NCI-H460 (cell line): ENCODE measurements around the gene ADM5. TPM values are rescaled to one million over a fixed set of nuclear protein-coding genes. Genes with fewer than 3 reads are reported as not detected.
A peak's percentile ranks its signal among the peaks of the same experiment; 100 is the strongest.
"Not testable (repeated sequence)": the region's sequence is repeated elsewhere in the genome, so short reads cannot be mapped to it uniquely, and the experiment has no call there.

Source experiments
- DNase-seq: peaks from one replicate; pipeline ENCODE4 v3.0.0-alpha.2; 2016; ENCODE audit warnings: low read depth; ENCODE audit errors: extremely low read depth
- total RNA-seq: library from RNA; depleted of rRNA; stranded (reverse); fragments of >200 nt; shearing (Covaris generic); gene quantifications from 2 replicates; pipeline ENCODE4 v1.2.3, GENCODE V29; 2014

ADM5 gene
- total RNA-seq, 1 experiment from 2014 or later: 3.2 TPM

DNA sequence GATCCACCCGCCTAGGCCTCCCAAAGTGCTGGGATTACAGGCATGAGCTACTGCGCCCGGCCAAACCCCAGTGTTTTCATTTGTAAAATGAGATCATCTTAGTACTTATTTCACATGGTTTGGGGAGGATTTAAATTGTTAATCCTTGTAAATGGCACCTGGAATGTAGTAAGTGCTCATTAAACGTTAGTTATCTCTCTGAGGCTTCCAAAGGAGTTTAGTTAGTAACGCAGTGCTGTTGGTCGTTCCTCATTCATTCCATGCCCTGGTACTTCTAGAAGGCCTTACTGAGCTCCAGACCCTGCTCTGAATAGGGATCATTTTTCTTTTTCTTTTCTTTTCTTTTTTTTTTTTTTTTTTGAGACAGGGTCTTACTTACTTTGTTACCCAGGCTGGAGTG is 6.7 kb downstream of the ADM5 start:
- DNase-seq: no peak

DNA sequence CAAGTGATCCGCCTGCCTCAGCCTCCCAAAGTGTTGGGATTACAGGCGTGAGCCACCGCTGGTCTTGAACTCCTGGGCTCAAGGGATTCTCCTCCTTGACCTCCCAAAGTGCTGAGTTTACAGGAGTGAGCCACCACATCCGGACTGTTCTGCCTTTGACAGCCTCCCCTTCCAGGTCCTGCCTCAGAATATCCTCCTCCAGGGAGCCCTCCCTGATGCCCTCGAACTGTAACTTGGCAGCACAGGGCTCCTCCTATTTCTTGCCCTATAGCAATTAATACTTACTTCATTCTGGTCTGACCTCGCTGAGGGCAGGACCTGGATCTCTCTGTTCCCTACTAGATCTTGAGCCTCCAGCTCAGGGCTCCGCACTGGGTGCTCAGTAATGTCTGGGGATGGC is 7.5 kb downstream of the ADM5 start:
- no peak for DNase-seq

DNA sequence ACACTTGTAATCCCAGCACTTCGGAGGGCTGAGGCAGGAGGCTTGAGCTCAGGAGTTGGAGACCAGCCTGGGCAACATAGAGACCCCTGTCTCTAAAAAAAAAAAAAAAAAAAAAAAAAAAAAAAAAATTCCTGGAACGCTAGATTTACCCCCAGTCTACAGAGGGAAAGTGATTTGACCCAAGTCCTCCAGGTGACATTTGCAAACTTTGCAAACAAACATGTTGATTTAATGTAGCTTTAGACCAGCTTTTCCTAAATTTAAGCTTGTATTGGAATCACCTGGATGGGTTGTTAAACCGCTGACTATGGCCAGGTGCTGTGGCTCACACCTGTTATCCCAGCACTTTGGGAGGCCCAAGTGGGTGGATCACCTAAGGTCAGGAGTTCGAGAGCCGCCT is 10.0 kb downstream of the ADM5 start:
- DNase-seq: no peak

DNA sequence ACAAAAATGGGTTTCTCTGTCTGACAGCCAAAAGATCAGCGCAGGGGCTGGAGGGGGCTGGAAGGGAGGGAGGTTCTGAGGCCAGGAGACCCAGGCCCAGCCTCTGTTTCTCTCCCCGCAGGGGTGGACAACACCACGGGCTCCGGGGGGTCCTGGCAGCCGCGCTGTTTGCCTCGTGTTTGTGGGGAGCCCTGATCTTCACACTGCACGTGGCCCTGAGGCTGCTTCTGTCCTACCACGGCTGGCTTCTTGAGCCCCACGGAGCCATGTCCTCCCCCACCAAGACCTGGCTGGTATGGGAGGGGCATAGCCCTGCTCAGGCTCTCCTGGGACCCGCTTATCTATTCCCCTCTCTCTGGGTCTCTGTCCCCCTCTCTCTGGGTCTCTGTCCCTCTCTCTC is 11.2 kb downstream of the ADM5 start:
- DNase-seq: no peak

DNA sequence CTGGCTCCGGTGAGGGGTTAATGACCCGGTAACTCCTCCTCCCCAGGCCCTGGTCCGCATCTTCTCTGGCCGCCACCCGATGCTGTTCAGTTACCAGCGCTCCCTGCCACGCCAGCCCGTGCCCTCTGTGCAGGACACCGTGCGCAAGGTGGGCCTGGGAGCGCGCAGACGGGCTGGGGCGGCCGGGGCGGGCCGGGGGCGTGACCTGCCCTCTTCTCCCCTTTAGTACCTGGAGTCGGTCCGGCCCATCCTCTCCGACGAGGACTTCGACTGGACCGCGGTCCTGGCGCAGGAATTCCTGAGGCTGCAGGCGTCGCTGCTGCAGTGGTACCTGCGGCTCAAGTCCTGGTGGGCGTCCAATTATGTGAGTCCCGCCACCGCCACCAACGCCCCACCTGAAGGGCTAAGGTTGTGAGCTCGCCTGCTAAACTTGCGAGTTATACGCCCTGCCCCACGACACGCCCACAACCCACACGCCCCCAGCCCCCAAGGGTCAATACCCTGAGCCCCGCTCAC is 11.9 kb downstream of the ADM5 start:
- no peak for DNase-seq

DNA sequence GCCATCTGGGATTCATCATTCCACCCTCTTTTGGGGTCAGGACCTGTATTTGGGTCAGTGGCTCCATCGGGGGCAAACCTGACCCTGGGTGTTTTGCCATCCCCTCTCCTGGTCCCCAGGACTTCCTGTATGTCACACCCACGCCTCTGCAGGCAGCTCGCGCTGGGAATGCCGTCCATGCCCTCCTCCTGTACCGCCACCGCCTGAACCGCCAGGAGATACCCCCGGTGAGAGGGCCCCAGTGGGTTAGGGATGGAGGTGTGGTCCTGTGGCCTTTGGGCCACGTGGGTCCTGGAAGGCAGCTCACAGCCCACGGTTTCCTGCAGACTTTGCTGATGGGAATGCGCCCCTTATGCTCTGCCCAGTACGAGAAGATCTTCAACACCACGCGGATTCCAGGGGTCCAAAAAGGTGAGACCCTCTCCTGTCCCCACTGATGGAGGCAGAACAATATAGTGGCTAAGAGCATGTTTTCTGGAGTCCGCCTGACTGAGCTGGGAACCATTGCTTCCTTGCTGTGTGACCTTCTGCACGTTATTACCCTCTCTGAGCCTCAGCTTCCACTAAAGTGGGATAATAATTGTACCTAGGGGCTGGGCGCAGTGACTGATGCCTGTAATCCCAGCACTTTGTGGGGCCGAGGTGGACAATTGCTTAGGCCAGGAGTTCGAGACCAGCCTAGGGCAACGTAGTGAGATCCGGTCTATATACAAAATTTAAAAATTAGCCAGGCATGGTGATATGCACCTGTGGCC is 15.7 kb downstream of the ADM5 start:
- no peak for DNase-seq

DNA sequence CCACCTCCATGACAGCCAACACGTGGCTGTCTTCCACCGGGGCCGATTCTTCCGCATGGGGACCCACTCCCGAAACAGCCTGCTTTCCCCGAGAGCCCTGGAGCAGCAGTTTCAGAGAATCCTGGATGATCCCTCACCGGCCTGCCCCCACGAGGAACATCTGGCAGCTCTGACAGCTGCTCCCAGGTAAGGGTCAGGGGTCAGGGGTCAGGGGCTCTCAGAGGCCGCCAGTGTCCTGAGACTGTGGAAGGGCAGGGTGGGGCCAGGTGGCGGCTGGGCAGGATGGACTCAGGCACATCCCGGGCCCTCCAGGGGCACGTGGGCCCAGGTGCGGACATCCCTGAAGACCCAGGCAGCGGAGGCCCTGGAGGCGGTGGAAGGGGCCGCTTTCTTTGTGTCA is 16.5 kb downstream of the ADM5 start:
- DNase-seq: no peak

DNA sequence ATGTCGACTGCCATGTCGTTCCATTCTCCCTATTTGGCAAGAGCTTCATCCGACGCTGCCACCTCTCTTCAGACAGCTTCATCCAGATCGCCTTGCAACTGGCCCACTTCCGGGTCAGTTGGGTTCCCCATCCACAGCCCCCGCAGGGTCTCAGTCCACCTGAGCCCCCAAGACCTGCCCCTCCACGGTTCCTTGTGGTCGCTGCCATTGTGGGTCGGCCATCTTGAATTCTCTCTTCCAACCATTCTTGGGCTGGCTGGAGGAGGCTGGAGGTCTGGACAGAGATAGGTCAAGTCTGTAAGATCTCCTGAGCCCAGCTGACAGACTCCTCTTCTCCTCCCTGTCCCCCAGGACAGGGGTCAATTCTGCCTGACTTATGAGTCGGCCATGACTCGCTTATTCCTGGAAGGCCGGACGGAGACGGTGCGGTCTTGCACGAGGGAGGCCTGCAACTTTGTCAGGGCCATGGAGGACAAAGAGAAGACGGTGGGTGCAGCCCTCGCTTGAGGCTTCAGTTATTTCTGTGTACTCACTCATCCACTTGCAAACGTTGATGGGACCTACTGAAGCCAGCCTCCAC is 21.1 kb downstream of the ADM5 start:
- DNase-seq: no peak

DNA sequence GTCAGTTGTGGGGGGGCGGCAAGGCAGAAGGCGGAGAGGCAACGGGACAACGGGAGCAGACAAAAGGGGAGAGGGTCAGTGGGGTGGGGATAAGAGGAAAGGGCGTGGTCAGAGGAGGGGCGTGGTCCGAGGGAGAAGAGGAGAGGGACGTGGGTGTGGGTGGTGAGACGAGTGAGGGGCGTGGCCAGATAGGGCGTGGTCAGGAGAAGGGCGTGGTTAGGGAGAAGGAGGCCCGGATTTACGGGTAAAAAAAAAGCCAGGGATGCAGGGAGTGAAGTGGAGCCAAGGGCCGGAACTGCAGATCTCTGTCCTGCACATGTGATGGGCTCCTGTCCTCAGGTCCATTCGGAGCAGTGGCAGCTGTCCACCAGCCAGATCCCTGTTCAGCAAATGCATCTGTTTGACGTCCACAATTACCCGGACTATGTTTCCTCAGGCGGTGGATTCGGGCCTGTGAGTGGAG is 23.0 kb downstream of the ADM5 start:
- peak; percentile 72 for DNase-seq

DNA sequence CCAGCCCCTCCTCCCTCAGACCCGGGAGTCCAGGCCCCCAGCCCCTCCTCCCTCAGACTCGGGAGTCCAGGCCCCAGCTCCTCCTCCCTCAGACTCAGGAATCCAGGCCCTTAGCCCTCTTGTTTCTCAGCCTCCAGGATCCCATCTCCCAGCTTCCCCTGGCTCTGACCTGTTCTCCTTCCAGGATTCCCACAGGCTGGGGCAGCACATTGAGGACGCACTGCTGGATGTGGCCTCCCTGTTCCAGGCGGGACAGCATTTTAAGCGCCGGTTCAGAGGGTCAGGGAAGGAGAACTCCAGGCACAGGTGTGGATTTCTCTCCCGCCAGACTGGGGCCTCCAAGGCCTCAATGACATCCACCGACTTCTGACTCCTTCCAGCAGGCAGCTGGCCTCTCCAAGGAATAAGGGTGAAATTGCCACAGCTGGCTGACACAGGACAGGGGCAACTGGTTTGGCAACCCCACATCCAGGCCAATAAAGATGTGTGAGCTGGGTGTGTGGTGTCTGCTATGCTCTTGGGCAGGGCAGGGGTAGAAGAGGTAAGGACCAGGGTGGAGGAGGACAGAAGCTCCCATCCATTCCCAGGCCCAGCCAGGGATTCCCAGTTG is 23.9 kb downstream of the ADM5 start:
- DNase-seq: no peak

DNA sequence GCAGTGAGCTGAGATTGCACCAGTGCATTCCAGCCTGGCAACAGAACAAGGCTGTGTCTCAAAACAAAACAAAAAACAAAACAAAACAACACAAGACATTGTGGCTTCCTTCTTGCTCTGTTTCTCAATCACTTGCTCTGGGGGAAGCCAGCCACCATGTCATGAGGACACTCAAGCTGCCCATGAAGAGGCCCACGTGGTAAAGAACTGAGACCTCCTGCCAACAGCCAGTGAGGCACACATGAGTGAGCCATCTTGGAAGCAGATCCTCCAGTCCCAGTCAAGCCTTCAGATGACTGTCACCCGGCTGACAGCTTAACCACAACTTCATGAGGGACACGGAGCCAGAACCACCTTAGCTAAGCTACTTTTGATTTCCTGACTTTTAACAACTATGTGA is 26.8 kb downstream of the ADM5 start:
- no peak for DNase-seq

DNA sequence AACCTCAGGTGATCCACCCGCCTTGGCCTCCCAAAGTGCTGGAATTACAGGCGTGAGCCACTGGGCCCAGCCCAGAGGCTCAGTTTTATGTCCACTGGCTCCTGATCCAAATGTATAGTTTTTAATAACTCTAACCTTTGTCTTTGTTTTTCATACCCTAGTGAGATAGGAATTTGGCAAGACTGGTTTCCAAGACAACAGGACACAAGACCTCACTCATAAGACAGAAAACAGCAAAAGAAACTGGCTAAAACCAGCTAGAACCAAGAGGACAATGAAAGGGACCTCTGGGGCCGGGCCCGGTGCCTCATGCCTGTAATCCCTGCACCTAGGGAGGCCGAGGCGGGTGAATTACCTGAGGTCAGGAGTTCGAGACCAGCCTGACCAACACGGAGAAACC is 29.1 kb downstream of the ADM5 start:
- no peak for DNase-seq

DNA sequence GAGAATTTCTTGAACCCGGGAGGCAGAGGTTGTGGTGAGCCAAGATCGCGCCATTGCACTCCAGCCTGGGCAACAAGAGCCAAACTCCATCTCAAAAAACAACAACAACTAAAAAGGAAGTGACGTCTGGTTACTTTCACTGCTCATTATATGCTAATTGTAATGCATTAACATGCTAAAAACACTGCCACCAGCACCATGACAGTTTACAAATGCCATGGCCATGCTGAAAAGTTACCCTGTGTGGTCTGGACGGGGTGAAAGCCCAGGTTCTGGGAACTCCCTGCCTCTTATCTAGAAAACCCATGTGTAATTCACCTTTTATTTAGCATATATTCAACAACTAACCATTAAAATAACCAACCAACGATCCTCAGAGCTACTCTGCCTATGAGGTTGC is 29.6 kb downstream of the ADM5 start:
- no peak for DNase-seq

DNA sequence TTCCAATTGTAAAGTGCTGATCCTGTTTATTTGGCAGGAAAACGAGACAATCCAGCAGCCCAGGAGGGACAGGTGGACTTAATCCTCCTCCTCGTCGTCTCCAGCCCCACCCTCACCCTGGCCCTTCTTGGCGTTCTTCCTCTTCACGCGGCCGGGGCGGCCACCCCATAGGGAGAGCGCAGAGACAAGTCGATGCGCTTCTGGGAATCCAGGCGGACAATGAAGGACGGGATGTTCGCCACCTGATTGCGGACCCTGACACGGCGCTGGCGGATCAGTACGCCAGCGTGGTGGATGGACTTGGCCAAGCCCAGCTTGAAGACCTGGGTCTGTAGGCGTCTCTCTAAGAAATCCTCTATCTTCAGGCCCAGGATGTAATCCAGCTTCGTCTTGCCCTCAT is 30.0 kb downstream of the ADM5 start:
- DNase-seq: not testable (repeated sequence)

DNA sequence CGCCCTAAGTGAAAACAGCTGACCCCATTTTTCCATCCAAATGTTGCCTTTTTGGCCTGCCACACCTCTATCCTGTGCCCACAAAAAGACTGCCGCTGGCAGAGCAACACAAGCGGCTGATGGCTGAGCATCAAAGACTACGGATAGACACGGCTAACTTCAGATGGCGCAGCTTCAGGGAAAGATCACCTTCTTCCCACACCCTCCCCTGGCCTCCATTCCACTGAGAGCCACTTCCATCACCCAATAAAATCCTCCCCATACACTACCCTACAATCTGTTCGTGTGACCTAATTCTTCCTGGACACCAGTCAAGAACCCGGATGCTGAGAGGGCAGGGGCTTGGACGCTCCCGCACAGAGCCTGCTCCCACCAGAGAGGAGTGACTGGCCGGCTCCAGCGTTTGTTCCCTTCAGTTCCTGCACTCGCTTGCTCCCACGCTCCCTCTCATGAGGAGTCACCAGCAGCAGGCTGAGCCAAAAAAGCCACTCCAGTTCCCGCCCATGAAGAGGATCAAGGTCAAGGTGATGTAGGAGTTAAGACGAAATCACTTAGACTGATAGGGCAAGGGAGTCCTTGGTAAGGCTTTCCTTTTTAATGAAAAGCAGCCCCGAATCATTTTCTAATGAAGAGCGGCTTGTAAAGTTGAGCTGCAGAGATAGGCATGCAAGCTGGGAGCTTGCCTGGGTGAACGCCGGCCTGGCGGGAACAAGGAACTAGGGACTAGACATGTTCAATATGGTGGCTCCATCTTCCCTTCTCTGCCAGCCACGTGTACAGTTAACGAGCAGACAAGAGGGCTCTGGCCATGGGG is 38.0 kb downstream of the ADM5 start:
- no peak for DNase-seq

DNA sequence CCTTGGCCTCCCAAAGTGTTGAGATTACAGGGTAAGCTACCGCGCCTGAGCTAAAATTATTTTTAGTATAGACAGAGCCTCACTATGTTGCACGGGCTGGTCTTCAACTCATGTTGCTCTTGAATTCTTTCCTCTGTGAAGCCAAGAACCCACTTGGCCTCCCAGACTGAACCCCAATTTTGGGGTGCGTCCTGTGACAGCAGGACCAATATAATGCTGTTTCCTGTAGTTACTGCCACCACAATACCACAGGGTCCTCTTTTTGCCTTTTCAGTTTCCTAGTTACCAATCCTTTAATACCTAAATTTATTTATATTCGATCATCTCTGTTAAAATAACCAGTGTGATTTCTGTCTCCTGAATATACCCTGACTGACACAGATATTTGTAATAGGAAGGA is 40.8 kb downstream of the ADM5 start:
- DNase-seq: no peak

DNA sequence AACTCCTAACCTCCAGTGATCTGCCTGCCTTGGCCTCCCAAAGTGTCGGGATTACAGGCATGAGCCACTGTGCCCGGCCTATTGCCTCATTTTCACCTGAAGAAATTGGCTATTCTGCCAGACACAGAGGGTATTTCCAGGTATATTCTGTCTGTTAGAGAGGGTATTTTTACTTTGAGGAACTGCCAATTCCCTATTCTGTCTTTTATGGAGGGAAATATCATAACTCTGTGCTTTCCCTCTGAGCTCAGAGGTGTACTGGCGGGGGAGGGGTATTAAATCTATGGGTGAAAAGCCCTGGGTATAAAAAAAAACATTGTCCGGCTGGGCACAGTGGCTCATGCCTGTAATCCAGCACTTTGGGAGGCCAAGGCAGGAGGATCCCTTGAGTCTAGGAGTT is 48.9 kb downstream of the ADM5 start:
- no peak for DNase-seq

DNA sequence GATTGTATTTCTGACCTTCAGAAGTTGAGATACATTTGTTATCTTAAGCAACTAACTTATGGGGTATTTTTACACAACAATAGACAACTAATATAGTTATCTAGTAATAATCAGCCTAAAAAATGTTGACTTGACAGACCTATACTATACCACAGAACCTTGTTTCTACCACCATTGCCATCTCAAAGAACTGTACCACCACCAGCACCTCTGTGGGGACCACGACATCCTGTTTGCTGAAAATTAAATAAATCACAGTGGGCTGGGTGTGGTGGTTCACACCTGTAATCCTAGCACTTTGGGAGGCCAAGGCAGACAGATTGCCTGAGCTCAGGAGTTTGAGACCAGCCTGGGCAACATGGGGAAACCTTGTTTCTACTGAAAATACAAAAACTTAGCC is 49.7 kb downstream of the ADM5 start:
- no peak for DNase-seq

DNA sequence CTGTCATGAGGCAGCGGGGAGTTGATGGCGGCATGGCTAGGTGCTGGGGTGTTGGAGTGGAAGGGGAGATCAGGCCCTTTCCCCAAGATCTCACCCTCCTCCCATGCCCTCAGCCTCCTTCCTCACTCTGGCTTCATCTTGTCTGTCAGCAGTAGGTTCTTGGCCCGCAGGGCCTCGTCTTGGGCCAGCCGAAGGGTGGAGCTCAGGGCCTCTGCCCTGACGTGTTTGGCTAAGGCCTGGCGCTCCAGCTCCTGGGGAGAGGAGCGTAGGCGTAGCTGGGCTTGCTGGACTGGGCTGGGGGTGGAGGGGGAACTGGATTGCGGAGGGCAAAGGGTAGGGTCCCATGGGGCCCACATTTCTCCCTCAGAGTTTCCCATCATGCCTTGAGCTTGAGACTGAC is 50.5 kb downstream of the ADM5 start:
- no peak for DNase-seq
